Neural crest cell (in vitro differentiated cells): ENCODE data around the gene TRIM2. TPM values are rescaled to one million over a fixed set of nuclear protein-coding genes. Genes with fewer than 3 reads are reported as not detected.
A peak's percentile ranks its signal among the peaks of the same experiment; 100 is the strongest.

Source experiments
- DNase-seq: peaks from one replicate; pipeline ENCODE4 v3.0.0; 2021; ENCODE audit warnings: low read depth, mixed read lengths, low spot score
- H3K27ac Mint-ChIP-seq: one replicate; pipeline ENCODE4 v1.8.0; 2021; ENCODE audit warnings: mild to moderate bottlenecking, mixed read lengths; ENCODE audit not compliant: unreplicated experiment
- H3K27me3 Mint-ChIP-seq: 2 replicates; pipeline ENCODE4 v1.8.0; 2021; ENCODE audit warnings: low read depth, mild to moderate bottlenecking, mixed read lengths
- H3K36me3 Mint-ChIP-seq: 2 replicates; pipeline ENCODE4 v1.8.0; 2021; ENCODE audit warnings: low read depth, mild to moderate bottlenecking, mixed read lengths
- H3K4me1 Mint-ChIP-seq: 2 replicates; pipeline ENCODE4 v1.8.0; 2021; ENCODE audit warnings: mixed read lengths
- H3K4me3 Mint-ChIP-seq: one replicate; pipeline ENCODE4 v1.8.0; 2021; ENCODE audit warnings: mild to moderate bottlenecking, mixed read lengths
- H3K9me3 Mint-ChIP-seq: 2 replicates; pipeline ENCODE4 v1.8.0; 2021; ENCODE audit warnings: mixed read lengths
- total RNA-seq: library from RNA; stranded (reverse); gene quantifications from 2 replicates; pipeline ENCODE4 v1.2.1, GENCODE V29; 2021
- TF ChIP-seq, protein P1 (sequence below): fragments of 200-600 bp; sonication (generic); conservative IDR thresholded peaks from 2 replicates; pipeline ENCODE4 v1.5.0; 2021; ENCODE audit warnings: antibody characterized with exemption, mild to moderate bottlenecking

Gene TRIM2
- total RNA-seq, 1 donor from 2014 or later: 105 TPM

DNA sequence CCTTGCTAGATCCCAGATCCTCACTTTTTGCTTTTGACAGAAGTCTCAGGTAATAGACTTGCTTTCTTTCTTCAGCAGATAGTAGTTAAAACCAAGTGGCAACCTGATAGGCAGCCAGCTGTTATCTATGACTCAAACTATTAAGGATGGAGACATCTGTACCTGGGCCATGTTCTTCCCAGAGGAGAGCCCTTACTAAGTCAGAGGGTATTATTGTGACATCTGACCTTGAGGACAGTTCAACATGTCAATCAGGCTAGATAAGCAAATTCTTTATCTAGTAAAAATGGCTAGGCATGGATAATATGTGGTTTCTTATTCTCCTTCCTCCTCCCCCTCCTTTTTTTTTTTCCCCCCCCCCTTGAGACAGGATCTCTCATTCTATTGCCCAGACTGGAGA lies 39.2 kb downstream of the TRIM2 start:
- H3K36me3 Mint-ChIP-seq: peaks cover 5% of the 10 kb centered on the region
- no peak overlapping the region for H3K4me3 Mint-ChIP-seq
- no peak for DNase-seq
- peaks cover 65% of the 10 kb centered on the region for H3K4me1 Mint-ChIP-seq
- no peaks in the 10 kb centered on the region for H3K9me3 Mint-ChIP-seq
- no peak overlapping the region for H3K27ac Mint-ChIP-seq
- TF ChIP-seq, protein P1, sequence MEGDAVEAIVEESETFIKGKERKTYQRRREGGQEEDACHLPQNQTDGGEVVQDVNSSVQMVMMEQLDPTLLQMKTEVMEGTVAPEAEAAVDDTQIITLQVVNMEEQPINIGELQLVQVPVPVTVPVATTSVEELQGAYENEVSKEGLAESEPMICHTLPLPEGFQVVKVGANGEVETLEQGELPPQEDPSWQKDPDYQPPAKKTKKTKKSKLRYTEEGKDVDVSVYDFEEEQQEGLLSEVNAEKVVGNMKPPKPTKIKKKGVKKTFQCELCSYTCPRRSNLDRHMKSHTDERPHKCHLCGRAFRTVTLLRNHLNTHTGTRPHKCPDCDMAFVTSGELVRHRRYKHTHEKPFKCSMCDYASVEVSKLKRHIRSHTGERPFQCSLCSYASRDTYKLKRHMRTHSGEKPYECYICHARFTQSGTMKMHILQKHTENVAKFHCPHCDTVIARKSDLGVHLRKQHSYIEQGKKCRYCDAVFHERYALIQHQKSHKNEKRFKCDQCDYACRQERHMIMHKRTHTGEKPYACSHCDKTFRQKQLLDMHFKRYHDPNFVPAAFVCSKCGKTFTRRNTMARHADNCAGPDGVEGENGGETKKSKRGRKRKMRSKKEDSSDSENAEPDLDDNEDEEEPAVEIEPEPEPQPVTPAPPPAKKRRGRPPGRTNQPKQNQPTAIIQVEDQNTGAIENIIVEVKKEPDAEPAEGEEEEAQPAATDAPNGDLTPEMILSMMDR: no peak
- no peaks in the 10 kb centered on the region for H3K27me3 Mint-ChIP-seq

DNA sequence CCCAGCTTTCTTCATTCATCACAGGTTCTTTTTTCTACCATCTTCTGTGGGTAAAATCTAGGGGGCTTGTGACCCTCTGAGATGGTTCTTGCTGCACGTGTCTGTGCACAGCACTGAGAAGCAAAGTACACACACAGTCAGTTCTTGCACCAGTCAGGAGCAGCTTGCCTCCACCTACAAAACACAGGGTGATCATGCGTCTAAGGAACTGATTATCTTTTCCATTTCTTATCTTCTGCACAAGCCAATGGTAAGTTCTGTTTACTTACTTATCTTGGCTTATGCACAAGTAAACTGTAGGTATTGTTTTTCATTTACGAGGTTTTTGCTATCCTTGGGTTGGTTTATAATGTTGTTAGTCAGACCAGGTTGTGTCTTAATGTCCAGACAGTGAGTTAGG lies 40.7 kb downstream of the TRIM2 start:
- Mint-ChIP-seq H3K9me3 (no peaks in the 10 kb centered on the region), H3K4me1 (peaks cover 72% of the 10 kb centered on the region), H3K27ac (no peak overlapping the region), H3K36me3 (peaks cover 7% of the 10 kb centered on the region), H3K4me3 (peak overlapping the region; percentile 13), H3K27me3 (no peaks in the 10 kb centered on the region)
- TF ChIP-seq, protein P1: no peak
- no peak for DNase-seq

DNA sequence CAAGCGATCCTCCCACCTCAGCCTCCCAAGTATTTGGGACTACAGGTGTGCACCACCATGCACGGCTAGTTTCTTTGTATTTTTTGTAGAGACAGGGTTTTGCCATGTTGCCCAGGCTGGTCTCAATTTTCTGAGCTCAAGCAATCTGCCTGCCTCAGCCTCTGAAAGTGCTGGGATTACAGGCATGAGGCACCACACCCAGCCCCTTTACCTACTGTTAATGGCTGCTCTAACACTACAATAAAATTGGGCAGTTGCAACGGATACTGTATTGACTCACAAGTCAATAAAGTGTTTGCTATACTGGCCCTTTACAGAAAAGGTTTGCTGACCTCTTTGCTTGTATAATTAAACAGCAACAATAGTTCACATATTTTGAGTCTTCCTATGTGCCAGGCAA lies 41.5 kb downstream of the TRIM2 start:
- H3K4me3 Mint-ChIP-seq: no peak overlapping the region
- DNase-seq: no peak
- peaks cover 7% of the 10 kb centered on the region for H3K36me3 Mint-ChIP-seq
- peaks cover 77% of the 10 kb centered on the region for H3K4me1 Mint-ChIP-seq
- H3K9me3 Mint-ChIP-seq: no peaks in the 10 kb centered on the region
- no peaks in the 10 kb centered on the region for H3K27me3 Mint-ChIP-seq
- H3K27ac Mint-ChIP-seq: no peak overlapping the region
- TF ChIP-seq, protein P1: no peak

DNA sequence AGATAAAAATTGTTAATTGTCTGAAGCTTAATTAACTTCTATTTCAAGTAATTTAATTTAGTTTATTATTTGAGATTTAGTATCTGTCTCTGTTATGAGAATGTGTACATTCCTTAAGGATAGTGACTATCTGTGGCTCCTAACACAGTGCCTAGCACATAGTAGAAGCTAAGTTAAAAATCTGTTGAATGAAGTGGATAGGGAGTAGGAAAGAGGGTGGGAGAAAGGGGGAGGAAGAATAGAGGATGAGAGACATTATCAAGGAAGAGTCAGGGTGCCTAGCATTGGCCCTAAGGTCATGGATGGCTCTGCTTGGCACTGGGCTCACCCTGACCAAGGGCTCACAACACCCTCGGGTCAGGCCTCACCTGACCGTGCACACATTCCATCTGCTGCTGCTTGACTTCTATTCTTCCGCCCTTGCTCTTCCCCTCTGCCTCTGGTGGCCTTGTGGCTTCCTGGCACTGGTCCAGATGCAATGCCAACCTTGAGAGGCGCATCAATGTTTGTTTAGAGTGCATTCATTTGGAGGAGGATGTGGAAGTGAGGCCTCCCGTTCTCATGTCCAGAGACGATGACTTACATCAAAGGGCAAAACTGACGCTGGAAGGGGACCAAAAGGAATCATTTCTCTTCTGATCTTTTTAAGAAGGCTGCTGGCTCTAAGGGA lies 42.3 kb downstream of the TRIM2 start:
- peak overlapping the region; percentile 37 for H3K27ac Mint-ChIP-seq
- TF ChIP-seq, protein P1: no peak
- no peaks in the 10 kb centered on the region for H3K9me3 Mint-ChIP-seq
- peaks cover 73% of the 10 kb centered on the region for H3K4me1 Mint-ChIP-seq
- peak overlapping the region; percentile 56 for H3K4me3 Mint-ChIP-seq
- no peaks in the 10 kb centered on the region for H3K27me3 Mint-ChIP-seq
- H3K36me3 Mint-ChIP-seq: peaks cover 4% of the 10 kb centered on the region
- no peak for DNase-seq

DNA sequence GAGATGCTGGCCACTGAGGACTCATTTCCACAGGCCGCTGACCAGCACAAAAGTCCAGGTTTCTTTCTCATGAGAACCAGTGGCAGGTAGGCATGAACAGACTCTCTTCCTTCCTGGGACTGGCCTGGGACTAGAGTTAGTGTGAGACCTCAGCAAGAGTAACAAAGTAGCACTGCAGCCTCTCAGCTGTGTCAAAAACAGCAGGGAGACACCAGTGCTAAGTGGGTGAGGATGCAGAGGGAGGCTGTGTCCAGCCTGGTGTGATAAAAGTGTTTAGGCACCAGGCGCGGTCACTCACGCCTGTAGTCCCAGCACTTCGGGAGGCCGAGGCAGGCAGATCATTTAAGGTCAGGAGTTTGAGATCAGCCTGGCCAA lies 42.9 kb downstream of the TRIM2 start:
- peak overlapping the region; percentile 37 for H3K27ac Mint-ChIP-seq
- TF ChIP-seq, protein P1: no peak
- peaks cover 71% of the 10 kb centered on the region for H3K4me1 Mint-ChIP-seq
- no peak overlapping the region for H3K4me3 Mint-ChIP-seq
- H3K9me3 Mint-ChIP-seq: no peaks in the 10 kb centered on the region
- peaks cover 4% of the 10 kb centered on the region for H3K36me3 Mint-ChIP-seq
- no peak for DNase-seq
- no peaks in the 10 kb centered on the region for H3K27me3 Mint-ChIP-seq
